DOHH2 (cell line): ENCODE results near the gene PLAAT3.
"Not testable (repeated sequence)": the region's sequence is repeated elsewhere in the genome, so short reads cannot be mapped to it uniquely, and the experiment has no call there.

ENCODE experiments used
- EZH2phosphoT487 ChIP-seq: fragments of 200-600 bp; sonication (generic); IDR thresholded peaks from 2 replicates; pipeline ENCODE4 v1.6.1; 2017; ENCODE audit warnings: borderline replicate concordance, mild to moderate bottlenecking, antibody characterized with exemption, low read length, moderate library complexity, mixed read lengths
- TF ChIP-seq, protein P1 (sequence below): fragments of 200-600 bp; sonication (generic); IDR thresholded peaks from one replicate; pipeline ENCODE4 v1.5.1; 2014; ENCODE audit warnings: antibody characterized with exemption, mild to moderate bottlenecking, low read depth, low read length; ENCODE audit not compliant: poor library complexity, severe bottlenecking

DNA sequence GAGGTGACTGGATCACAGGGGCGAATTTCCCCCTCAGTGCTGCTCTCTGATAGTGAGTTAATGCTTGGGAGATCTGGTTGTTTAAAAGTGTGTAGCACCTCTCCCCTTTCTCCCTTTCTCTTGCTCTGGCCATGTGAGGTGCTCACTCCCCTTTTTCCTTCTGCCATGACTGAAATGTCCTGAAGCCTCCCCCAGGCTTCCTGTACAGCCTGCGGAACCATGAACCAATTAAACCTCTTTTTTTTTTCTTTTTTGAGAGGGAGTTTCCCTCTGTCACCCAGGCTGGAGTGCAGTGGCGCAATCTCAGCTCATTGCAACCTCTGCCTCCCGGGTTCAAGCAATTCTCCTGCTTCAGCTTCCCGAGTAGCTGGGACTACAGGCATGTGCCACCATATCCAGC lies 3.5 kb upstream of the PLAAT3 start:
- TF ChIP-seq, protein P1, sequence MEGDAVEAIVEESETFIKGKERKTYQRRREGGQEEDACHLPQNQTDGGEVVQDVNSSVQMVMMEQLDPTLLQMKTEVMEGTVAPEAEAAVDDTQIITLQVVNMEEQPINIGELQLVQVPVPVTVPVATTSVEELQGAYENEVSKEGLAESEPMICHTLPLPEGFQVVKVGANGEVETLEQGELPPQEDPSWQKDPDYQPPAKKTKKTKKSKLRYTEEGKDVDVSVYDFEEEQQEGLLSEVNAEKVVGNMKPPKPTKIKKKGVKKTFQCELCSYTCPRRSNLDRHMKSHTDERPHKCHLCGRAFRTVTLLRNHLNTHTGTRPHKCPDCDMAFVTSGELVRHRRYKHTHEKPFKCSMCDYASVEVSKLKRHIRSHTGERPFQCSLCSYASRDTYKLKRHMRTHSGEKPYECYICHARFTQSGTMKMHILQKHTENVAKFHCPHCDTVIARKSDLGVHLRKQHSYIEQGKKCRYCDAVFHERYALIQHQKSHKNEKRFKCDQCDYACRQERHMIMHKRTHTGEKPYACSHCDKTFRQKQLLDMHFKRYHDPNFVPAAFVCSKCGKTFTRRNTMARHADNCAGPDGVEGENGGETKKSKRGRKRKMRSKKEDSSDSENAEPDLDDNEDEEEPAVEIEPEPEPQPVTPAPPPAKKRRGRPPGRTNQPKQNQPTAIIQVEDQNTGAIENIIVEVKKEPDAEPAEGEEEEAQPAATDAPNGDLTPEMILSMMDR = not testable (repeated sequence)
- not testable (repeated sequence) for TF ChIP-seq EZH2phosphoT487
